GM19193 (cell line): ENCODE measurements around the gene PRR11.

Experiments
- POLR2A ChIP-seq: IDR thresholded peaks from 4 replicates; pipeline ENCODE4 v1.6.1; 2011; ENCODE audit not compliant: insufficient read depth, insufficient read length; ENCODE audit errors: extremely low read depth

The PRR11 gene

GRCh38 chr17:59178266-59178985 is 22.9 kb downstream of the PRR11 start:
- no peak for TF ChIP-seq POLR2A

GRCh38 chr17:59180626-59181025 is 25.1 kb downstream of the PRR11 start:
- no peak for TF ChIP-seq POLR2A

DNA sequence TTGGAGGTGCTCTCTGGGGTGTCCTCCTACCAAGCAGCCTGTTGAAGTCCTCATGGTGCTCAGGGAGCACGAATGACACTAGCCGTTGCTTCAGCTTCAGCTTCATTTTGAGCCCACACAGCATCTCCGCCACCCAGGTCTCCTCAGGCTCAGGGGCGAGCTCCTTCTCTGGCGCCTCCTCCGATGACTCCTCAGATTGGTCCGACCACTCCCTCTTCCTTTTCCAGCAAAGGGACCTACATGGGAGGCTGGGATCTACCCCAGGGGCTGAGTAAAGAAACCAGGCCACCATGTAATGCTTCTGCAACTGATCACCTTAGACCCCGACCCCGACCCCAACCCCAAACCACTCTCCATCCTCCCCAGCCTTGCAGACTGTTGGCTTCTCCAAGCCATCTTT is 25.9 kb downstream of the PRR11 start:
- TF ChIP-seq POLR2A, result no peak

DNA sequence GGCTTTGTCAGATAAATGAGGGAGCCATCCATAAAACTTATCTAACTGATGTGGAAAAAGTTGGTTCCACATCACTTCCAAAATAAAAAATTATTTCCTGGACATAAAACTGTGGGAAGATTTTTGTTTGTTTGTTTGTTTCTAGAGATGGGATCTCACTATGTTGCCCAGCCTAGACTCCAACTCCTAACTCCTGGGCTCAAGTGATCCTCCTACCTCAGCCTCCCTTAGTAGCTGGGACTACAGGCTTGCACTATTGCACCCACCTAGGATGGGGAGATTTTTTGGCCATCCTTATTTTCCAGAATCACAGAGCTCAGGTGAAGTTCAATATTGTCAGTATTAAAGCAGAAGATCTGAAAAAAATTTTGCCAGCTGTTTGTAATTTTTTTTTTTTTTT is 30.5 kb downstream of the PRR11 start:
- TF ChIP-seq POLR2A, result no peak

DNA sequence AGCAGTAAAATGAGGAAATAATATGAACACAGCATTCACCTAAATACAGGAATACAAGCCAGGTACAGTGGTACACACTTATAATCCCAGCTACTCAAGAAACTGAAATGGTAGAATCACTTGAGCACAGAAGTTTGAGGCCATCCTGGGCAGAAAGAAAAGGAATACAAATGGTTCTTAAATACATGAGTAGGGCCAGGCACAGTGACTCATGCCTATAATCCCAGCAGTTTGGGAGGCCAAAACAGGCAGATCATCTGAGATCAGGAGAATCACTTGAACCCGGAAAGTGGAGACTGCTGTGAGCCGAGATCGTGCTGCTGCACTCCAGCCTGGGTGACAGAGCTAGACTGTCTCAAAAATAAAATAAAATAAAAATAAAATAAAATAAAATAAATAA is 31.3 kb downstream of the PRR11 start:
- no peak for TF ChIP-seq POLR2A

GRCh38 chr17:59190806-59191205 is 35.3 kb downstream of the PRR11 start:
- TF ChIP-seq POLR2A, result no peak

DNA sequence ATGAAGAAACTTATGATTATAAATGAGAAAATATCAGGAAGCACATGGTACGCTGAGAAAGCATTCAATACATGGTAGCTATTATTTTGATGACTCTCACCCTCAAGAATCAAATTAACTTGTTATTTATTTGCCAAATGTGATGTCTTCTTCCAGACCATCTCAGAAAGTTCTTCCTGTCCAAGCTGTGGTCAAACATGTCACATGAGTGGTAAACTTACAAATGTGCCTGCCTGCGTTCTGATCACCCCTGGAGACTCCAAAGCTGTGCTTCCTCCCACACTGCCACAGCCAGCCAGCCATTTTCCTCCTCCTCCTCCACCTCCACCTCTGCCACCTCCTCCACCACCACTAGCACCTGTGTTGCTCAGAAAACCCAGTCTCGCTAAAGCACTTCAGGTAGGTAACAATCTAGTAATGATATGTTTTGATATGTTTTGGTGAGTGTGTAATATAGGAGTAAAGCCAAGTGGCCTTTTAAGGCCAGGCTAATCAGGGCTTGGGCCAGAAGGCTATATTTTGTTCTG is 37.9 kb downstream of the PRR11 start:
- TF ChIP-seq POLR2A, result no peak

- no peak for TF ChIP-seq POLR2A
These were observed 43.9 kb downstream of the PRR11 start for GRCh38 chr17:59199398-59199797.

- no peak for TF ChIP-seq POLR2A
These were observed 46.8 kb downstream of the PRR11 start for GRCh38 chr17:59202320-59202719.

DNA sequence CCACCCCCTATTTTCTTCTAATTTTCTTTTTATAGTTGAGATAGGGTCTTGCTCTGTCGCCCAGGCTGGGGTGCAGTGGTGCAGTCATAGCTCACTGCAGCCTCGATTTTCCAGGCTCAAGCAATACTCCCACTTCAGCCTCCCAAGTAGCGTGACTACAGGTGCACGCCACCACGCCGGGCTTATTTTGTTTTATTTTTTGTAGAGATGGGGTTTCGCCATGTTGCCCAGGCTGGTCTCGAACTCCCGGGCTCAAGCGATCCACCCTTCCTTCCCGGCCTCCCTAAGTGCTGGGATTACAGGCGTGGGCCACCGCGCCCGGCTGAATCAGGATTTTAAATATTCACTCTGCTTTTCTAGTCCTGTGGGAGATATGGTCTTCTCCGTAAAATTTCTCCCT is 63.8 kb downstream of the PRR11 start:
- TF ChIP-seq POLR2A, result no peak

GRCh38 chr17:59219992-59220327 is 64.4 kb downstream of the PRR11 start:
- TF ChIP-seq POLR2A, result no peak

DNA sequence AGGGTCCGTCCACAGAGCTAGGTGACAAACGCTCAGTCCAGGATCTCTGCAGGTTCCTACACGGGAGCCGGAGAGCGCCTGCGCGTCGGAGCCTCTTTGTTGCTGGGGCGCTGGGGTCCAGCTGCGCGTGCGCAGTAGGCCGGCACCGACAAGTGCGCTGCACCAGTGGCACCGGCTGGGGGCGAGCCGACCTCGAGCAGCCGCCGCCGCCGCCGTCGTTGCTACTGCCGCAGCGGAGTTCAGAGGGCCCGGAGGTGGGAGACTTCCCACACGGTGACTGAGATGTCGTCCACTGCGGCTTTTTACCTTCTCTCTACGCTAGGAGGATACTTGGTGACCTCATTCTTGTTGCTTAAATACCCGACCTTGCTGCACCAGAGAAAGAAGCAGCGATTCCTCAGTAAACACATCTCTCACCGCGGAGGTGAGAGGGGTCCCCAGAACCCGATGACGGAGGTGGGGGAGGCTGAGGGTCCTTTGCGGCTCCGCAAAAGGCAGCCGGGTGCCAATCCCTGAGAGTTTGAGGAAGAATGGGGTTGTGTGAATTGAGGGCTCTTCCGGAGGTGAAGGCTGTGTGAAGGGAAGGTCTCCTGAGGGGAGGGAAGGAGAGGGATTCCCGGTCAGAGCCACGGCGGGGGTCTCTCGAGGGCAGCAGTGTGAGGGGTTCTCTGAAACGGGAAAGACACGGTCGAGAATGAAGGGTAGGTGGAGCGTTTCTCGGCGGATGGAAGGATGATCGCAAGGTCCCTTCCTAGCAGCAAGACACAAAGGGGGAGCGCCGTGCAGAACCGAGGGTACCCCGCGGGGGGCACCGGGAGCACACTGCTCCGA is 65.0 kb downstream of the PRR11 start, which contains the start of gene GDPD1:
GDPD1 (plus strand) TSS at position 184 of the 831 bp plus-strand sequence; CDS start at position 283, 99 bp downstream.
- TF ChIP-seq POLR2A, result peak; percentile 62

GRCh38 chr17:59221159-59221847 is 65.8 kb downstream of the PRR11 start:
- no peak for TF ChIP-seq POLR2A

- no peak for TF ChIP-seq POLR2A
These were observed 68.3 kb downstream of the PRR11 start for GRCh38 chr17:59223813-59224212.

GRCh38 chr17:59230764-59231163 is 75.2 kb downstream of the PRR11 start:
- no peak for TF ChIP-seq POLR2A
